T-cell (primary cell): ENCODE measurements around the gene FLT4. TPM values are rescaled to one million over a fixed set of nuclear protein-coding genes. Genes with fewer than 3 reads are reported as not detected.

ENCODE experiments used
- ATAC-seq, 4 experiments: fragments of 200-7000 bp in 3 of 4; fragments of 150-1000 bp in 1 of 4; cut with Tn5 transposase; replicated peaks in 1 of 4; 1 replicate in 3 of 4; 2 replicates in 1 of 4; pipeline ENCODE4 v1.10.0; 2021; ENCODE audit warnings: moderate library complexity in 3 of 4, mild to moderate bottlenecking in 2 of 4, moderate number of reproducible peaks in 1 of 4
- CTCF ChIA-PET, 2 donors: fragments of 300-600 bp; sonication (Branson Sonifier 250); formaldehyde crosslinking; loops; one replicate each; lab custom pipeline; 2022; ENCODE audit warnings: antibody characterized with exemption in 2 of 2; lab: Charles Lee
- POLR2A ChIA-PET, 2 donors: fragments of 300-600 bp; sonication (Branson Sonifier 250); formaldehyde crosslinking; loops; one replicate each; lab custom pipeline; 2022; ENCODE audit warnings: antibody characterized with exemption in 2 of 2; lab: Charles Lee
- DNase-seq, 35 experiments: peaks; one replicate each; pipeline versions ENCODE4 v3.0.0 to v3.0.0-alpha.2; 2013 to 2023
- H3K27ac ChIP-seq: one replicate; pipeline ENCODE4 v1.5.1; 2013; ENCODE audit warnings: low read length
- H3K27me3 ChIP-seq, 2 experiments: replicated peaks in 1 of 2; 1 replicate in 1 of 2; 2 replicates in 1 of 2; pipeline versions ENCODE4 v1.6.1 to v1.7.0; 2013; ENCODE audit warnings: low read length in 1 of 2, mixed read lengths in 1 of 2; ENCODE audit not compliant: control insufficient read depth in 2 of 2, insufficient read depth in 2 of 2; ENCODE audit errors: extremely low read depth in 1 of 2
- H3K36me3 ChIP-seq, 2 donors: 1 replicate in 1 of 2; 2 replicates in 1 of 2; pipeline versions ENCODE4 v1.6.1 to v1.7.0; 2013; ENCODE audit warnings: low read length in 1 of 2; ENCODE audit not compliant: control insufficient read depth in 2 of 2, insufficient read depth in 1 of 2; ENCODE audit errors: extremely low read depth in 1 of 2
- H3K4me1 ChIP-seq, 2 experiments: 1 replicate in 1 of 2; 2 replicates in 1 of 2; pipeline versions ENCODE4 v1.6.1 to v1.7.0; 2013; ENCODE audit warnings: low read length in 2 of 2, mixed read lengths in 1 of 2; ENCODE audit not compliant: insufficient read depth in 2 of 2, control insufficient read depth in 1 of 2; ENCODE audit errors: extremely low read depth in 1 of 2
- H3K4me3 ChIP-seq, 2 donors: 1 replicate in 1 of 2; 2 replicates in 1 of 2; pipeline versions ENCODE4 v1.5.1 to v1.7.0; 2013; ENCODE audit warnings: mild to moderate bottlenecking in 2 of 2, low read length in 1 of 2, moderate library complexity in 1 of 2; ENCODE audit not compliant: control insufficient read depth in 1 of 2; ENCODE audit errors: extremely low read depth in 1 of 2
- H3K9me3 ChIP-seq: 2 replicates; pipeline ENCODE4 v1.7.0; 2013
- H3K27ac Mint-ChIP-seq, 2 donors: one replicate each; pipeline ENCODE4 v1.8.0; 2020 to 2021; ENCODE audit warnings: mild to moderate bottlenecking in 2 of 2, mixed read lengths in 2 of 2
- H3K27me3 Mint-ChIP-seq, 2 donors: one replicate each; pipeline ENCODE4 v1.8.0; 2021 to 2022; ENCODE audit warnings: mixed read lengths in 2 of 2
- H3K36me3 Mint-ChIP-seq: one replicate; pipeline ENCODE4 v1.8.0; 2021; ENCODE audit warnings: mixed read lengths
- H3K4me1 Mint-ChIP-seq, 3 donors: one replicate each; pipeline ENCODE4 v1.8.0; 2020 to 2022; ENCODE audit warnings: mixed read lengths in 3 of 3, mild to moderate bottlenecking in 1 of 3
- H3K4me3 Mint-ChIP-seq, 3 donors: one replicate each; pipeline ENCODE4 v1.8.0; 2020 to 2022; ENCODE audit warnings: mild to moderate bottlenecking in 3 of 3, mixed read lengths in 3 of 3, moderate library complexity in 3 of 3
- H3K9me3 Mint-ChIP-seq, 3 donors: one replicate each; pipeline ENCODE4 v1.8.0; 2020 to 2022; ENCODE audit warnings: mixed read lengths in 3 of 3
- WGBS: methylation state at CpG from one replicate; pipeline ENCODE4 v1.1.5; 2013; ENCODE audit warnings: missing lambda C conversion rate; ENCODE audit not compliant: insufficient coverage; 5-methylcytosine and 5-hydroxymethylcytosine counted together
- total RNA-seq, 35 experiments: library from RNA in 6 of 35; stranded (reverse) in 6 of 35; fragments of 120-200 nt in 1 of 35; gene quantifications; one replicate each; pipeline versions ENCODE4 v1.2.1 to v1.2.4 and lab custom pipeline; 2013 to 2026

The FLT4 gene
- total RNA-seq, 5 donors from 2014 or later (not counting 1 experiment from before 2014, with no cell fraction given), result 5.0 to 11.6 (median 8.6) TPM

DNA sequence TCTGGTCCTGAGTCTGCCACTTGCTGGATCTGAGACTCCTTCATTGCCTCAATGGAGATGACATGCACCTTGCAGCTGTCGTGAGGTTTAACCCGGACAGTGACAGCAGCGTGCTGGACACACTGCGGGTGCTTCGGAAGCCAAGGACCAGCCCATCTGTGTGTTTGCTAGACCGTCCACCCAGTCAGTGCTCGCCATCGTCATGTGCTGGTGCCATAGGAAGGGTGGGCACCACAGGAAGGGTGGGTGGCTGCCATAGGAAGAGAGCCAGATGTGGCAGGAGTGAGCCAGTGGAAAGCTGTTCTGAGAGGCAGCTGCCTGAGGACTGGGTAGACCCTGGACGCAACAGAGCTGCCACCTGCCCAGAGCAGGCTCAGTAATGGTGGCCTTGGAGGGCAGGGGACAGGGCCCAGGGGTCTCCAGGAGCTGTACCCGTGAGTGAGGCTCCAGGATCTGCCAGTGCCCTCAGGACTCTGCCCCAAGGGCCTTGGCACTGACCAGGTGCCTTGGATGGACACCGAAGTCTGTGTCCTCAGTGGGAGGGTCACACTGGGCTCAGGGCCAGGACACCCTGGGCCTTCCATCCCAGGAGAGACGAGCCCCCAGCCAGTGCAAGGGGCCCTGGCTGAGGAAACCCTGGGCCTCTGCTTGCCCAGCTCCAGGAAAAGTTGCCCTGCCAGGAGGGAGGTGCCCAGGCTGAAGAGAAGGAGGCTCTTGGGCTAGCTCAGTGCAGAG is 21.8 kb downstream of the FLT4 start:
- Histone ChIP-seq H3K4me3 (no peak overlapping the region), H3K9me3 (no peaks in the 10 kb centered on the region), H3K27me3 (peaks cover 0 to 8% of the 10 kb centered on the region in 2 experiments), H3K27ac (no peak overlapping the region), H3K4me1 (peaks cover 2 to 16% of the 10 kb centered on the region in 2 experiments), H3K36me3 (no peaks in the 10 kb centered on the region)
- H3K36me3 Mint-ChIP-seq, result no peaks in the 10 kb centered on the region
- DNase-seq (no peak), ATAC-seq (no peak)
- no peak overlapping the region for H3K4me3 Mint-ChIP-seq
- ChIA-PET POLR2A (no interaction called here), CTCF (no interaction called here)
- H3K27me3 Mint-ChIP-seq, result no peaks in the 10 kb centered on the region
- H3K27ac Mint-ChIP-seq, result no peak overlapping the region
- H3K9me3 Mint-ChIP-seq, result no peaks in the 10 kb centered on the region
- H3K4me1 Mint-ChIP-seq, result peaks cover 17 to 19% (median 17%) of the 10 kb centered on the region in 3 donors
- WGBS, result 78% methylated on average over 12 of the region's 12 CpGs

DNA sequence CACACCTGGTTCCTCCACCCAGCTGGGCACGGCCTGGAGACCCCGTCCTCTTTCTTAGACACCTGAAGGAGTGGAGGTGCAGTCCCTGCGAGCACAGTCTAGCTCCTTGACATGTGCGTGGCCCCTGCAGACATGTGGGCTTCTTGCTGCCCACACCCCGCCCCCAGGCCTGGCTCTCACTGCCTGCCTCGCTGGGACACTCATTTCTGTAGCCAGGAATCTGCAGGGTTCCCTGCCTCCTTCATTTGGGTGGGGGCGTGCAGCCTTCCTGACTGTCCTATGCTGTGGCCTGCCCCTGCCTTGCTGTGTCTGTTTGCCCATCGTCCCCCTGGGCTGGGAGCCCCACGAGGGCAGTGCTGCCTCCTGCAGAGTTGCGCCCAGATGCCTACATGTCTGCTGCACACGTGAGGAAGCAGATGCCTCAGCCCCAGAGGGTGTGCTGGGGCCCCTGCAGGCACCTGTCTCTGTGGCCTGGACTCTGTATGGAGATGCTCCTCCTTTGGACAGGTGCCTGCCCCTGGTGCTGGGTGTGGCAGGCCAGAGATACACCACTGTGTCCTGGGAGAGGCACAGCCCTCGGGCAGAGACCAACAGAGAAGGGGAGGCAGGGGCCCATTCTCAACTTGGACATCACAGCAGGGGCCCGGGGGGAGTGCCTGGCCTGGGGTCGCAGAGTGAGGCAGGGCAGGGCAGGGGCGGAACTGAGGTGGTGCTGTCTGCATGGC is 22.6 kb downstream of the FLT4 start:
- Mint-ChIP-seq H3K27ac (no peak overlapping the region), H3K4me3 (no peak overlapping the region), H3K9me3 (no peaks in the 10 kb centered on the region), H3K4me1 (peaks cover 18 to 20% (median 18%) of the 10 kb centered on the region in 3 donors), H3K36me3 (no peaks in the 10 kb centered on the region), H3K27me3 (no peaks in the 10 kb centered on the region)
- DNase-seq (no peak), ATAC-seq (no peak)
- Histone ChIP-seq H3K9me3 (no peaks in the 10 kb centered on the region), H3K27me3 (peaks cover 0 to 8% of the 10 kb centered on the region in 2 experiments), H3K4me3 (no peak overlapping the region), H3K4me1 (peaks cover 2 to 17% of the 10 kb centered on the region in 2 experiments), H3K27ac (no peak overlapping the region), H3K36me3 (no peaks in the 10 kb centered on the region)
- ChIA-PET POLR2A (no interaction called here), CTCF (no interaction called here)
- 64% methylated on average over 15 of the region's 15 CpGs for WGBS

DNA sequence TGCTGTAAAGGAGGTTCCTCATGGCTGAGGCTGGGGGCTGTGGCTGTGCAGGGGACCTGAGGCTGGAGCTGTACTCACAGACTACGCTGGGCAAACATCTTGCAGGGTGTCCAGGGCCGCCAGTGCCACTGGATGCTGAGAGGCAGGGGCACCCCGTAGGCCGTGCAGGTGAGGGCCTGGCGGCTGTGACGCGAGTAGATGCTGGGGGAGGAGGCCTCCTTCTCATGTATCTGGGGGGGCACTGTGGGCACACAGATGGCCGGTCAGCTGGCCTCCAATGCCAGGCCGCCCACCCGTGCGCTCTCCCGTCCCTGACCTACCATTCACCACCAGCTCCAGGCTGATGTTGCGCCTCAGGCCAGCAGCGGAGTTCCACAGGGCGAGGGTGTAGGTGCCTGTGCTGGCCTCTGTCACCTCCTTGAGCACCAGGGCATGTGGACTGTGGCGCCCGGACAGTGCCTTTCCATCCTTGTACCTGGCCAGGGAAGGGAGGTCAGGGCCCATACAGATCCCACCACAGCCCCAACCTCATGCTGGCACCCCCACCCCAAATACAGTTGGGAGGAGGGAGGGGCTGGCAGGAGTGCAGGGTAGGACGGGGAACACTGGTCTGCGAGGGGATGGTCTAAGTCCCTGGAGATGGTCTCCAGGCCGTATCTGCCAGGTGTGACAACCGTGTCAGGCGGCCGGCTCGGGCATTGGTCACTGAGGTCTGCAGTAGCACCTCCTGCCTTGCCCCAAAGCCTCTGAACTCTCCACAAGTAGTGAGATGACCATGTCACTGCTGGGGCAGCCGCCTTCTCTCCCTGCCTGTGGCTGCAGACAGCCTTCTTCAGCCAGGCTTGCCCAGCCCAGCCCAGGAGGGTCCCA is 23.4 kb downstream of the FLT4 start:
- Histone ChIP-seq H3K4me3 (no peak overlapping the region), H3K27me3 (peaks cover 0 to 8% of the 10 kb centered on the region in 2 experiments), H3K36me3 (no peaks in the 10 kb centered on the region), H3K27ac (no peak overlapping the region), H3K9me3 (no peaks in the 10 kb centered on the region), H3K4me1 (peaks cover 2 to 17% of the 10 kb centered on the region in 2 experiments)
- Mint-ChIP-seq H3K27me3 (no peaks in the 10 kb centered on the region), H3K9me3 (no peaks in the 10 kb centered on the region), H3K4me3 (no peak overlapping the region), H3K36me3 (no peaks in the 10 kb centered on the region), H3K27ac (no peak overlapping the region), H3K4me1 (peaks cover 18 to 20% (median 18%) of the 10 kb centered on the region in 3 donors)
- 66% methylated on average over 15 of the region's 25 CpGs for WGBS
- no peak for DNase-seq
- no peak for ATAC-seq
- ChIA-PET CTCF (no interaction called here), POLR2A (no interaction called here)

DNA sequence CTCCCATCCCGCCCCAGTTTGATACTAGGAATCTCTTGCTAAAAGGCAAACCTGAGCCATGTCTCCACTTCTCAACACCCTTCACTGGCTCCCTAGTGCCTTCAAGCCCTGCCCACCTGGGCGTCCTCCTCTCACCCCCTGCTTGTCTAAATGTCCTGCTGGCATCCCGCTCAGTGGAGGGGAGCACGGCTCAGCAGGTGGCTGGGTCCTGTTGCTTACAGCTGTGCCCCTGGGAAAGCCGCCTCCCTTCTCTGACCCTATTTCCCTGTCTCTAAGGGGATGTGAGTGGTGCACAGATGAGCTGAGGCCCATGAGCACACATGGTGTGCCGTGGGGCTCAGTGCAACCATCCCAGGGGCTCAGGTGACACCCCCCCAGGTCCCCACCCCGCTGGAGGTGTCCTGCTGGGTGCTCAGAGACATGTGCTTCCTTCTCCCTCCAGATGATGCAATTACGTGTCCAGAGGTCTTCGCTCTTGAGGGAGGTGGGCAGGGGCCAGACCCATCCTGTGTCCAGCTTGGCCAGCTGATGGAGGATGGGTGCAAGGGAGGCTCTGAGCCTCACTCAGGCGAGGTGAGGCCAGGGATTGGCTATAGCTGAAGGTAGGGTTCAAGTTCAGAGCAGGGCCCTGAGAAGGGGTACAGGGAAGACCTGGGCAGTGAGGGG is 24.1 kb downstream of the FLT4 start:
- H3K9me3 ChIP-seq, result no peaks in the 10 kb centered on the region
- H3K27ac ChIP-seq, result no peak overlapping the region
- H3K36me3 ChIP-seq, result no peaks in the 10 kb centered on the region
- ChIA-PET POLR2A (interaction anchor here in 1 of 2 donors (0.5 kb wide), 1 partner anchor 105 kb away, joined by 3 read pairs; no protein-coding TSS in a partner anchor), CTCF (no interaction called here)
- no peak overlapping the region for H3K4me3 ChIP-seq
- Mint-ChIP-seq H3K4me3 (no peak overlapping the region), H3K27me3 (no peaks in the 10 kb centered on the region), H3K36me3 (no peaks in the 10 kb centered on the region), H3K9me3 (no peaks in the 10 kb centered on the region), H3K27ac (peak overlapping the region in 1 of 2 donors; percentile 61), H3K4me1 (peaks cover 18 to 20% (median 18%) of the 10 kb centered on the region in 3 donors)
- 81% methylated on average over 3 of the region's 10 CpGs for WGBS
- ATAC-seq (no peak), DNase-seq (no peak)
- peaks cover 0 to 8% of the 10 kb centered on the region in 2 experiments for H3K27me3 ChIP-seq
- H3K4me1 ChIP-seq, result peaks cover 2 to 17% of the 10 kb centered on the region in 2 experiments

DNA sequence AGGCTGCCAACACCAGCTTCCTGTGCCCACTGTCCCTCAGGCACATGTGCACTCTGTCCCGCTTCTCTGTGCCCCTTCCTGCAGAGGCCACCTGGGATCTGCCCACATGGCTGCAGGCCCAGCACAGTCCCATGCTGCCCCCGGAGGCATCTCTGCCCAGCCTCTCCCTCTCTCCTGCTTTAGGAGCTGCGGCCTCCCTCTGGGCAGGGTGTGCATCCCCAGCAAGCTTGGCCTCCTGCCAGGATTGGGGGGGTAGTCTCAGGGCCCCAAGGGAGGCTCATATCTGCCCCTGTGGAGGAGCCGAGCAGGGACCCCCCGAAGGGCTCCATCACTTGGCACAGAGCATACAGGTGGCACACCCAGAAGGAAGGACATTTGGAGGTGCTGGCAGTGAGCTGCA is 24.8 kb downstream of the FLT4 start:
- H3K27ac Mint-ChIP-seq, result peak overlapping the region; percentile 36 to 61
- H3K4me1 Mint-ChIP-seq, result peaks cover 18 to 20% (median 18%) of the 10 kb centered on the region in 3 donors
- CTCF ChIA-PET, result no interaction called here
- Histone ChIP-seq H3K4me3 (no peak overlapping the region), H3K4me1 (peaks cover 2 to 17% of the 10 kb centered on the region in 2 experiments), H3K27me3 (peaks cover 0 to 13% of the 10 kb centered on the region in 2 experiments), H3K9me3 (no peaks in the 10 kb centered on the region), H3K27ac (no peak overlapping the region), H3K36me3 (no peaks in the 10 kb centered on the region)
- ATAC-seq (no peak), DNase-seq (no peak)
- POLR2A ChIA-PET, result no interaction called here
- H3K36me3 Mint-ChIP-seq, result no peaks in the 10 kb centered on the region
- 100% methylated on average over 2 of the region's 5 CpGs for WGBS
- no peaks in the 10 kb centered on the region for H3K9me3 Mint-ChIP-seq
- no peak overlapping the region for H3K4me3 Mint-ChIP-seq
- H3K27me3 Mint-ChIP-seq, result no peaks in the 10 kb centered on the region
